Heart left ventricle (tissue), 16 donors: Measurements from ENCODE around the gene SLC34A3. TPM values are rescaled to one million over a fixed set of nuclear protein-coding genes. Genes with fewer than 3 reads are reported as not detected.

Experiments used
- ATAC-seq, 4 donors: fragments of 200-7000 bp; cut with Tn5 transposase; one replicate each; pipeline ENCODE4 v1.9.1; 2020 to 2022; ENCODE audit warnings: moderate library complexity in 4 of 4, mild to moderate bottlenecking in 3 of 4, moderate number of reproducible peaks in 1 of 4
- DNase-seq, 5 donors: peaks; one replicate each; pipeline ENCODE4 v3.0.0-alpha.2; 2020
- H3K27ac ChIP-seq, 12 donors: fragments of 200-600 bp; sonication (generic) in 4 of 12; one replicate each; pipeline versions ENCODE4 v1.5.0 to v1.8.0; 2016 to 2022; ENCODE audit warnings: mild to moderate bottlenecking in 2 of 12
- H3K27me3 ChIP-seq, 9 donors: fragments of 200-600 bp; sonication (generic) in 2 of 9; one replicate each; pipeline versions ENCODE4 v1.5.1 to v1.8.0; 2016 to 2022; ENCODE audit warnings: mild to moderate bottlenecking in 3 of 9
- H3K36me3 ChIP-seq, 9 donors: fragments of 200-600 bp; sonication (generic) in 2 of 9; one replicate each; pipeline versions ENCODE4 v1.5.0 to v1.8.0; 2018 to 2022; ENCODE audit warnings: mild to moderate bottlenecking in 2 of 9
- H3K4me1 ChIP-seq, 12 donors: fragments of 200-600 bp; sonication (generic) in 4 of 12; one replicate each; pipeline versions ENCODE4 v1.5.0 to v1.8.0; 2016 to 2022; ENCODE audit warnings: mild to moderate bottlenecking in 3 of 12
- H3K4me3 ChIP-seq, 12 donors: fragments of 200-600 bp; sonication (generic) in 4 of 12; one replicate each; pipeline versions ENCODE4 v1.5.0 to v1.8.0; 2017 to 2022; ENCODE audit warnings: mild to moderate bottlenecking in 9 of 12, moderate library complexity in 4 of 12
- H3K9me3 ChIP-seq, 12 donors: fragments of 200-600 bp; sonication (generic) in 4 of 12; one replicate each; pipeline versions ENCODE4 v1.5.0 to v1.8.0; 2016 to 2022; ENCODE audit warnings: mild to moderate bottlenecking in 1 of 12
- POLR2A ChIP-seq, 2 donors: fragments of 450-650 bp; IDR thresholded peaks; one replicate each; pipeline ENCODE4 v1.6.1; 2017; ENCODE audit warnings: antibody characterized with exemption in 2 of 2, mild to moderate bottlenecking in 2 of 2, moderate library complexity in 2 of 2
- WGBS, 4 donors: extraction: QIAGEN DNeasy Blood & Tissue Kit in 2 of 4; methylation state at CpG; one replicate each; pipeline versions ENCODE4 v1.1.5 to v1.1.7; 2013 to 2018; 5-methylcytosine and 5-hydroxymethylcytosine counted together
- intact Hi-C, 10 donors: fragments of 100-400 bp; cut with DNase I; formaldehyde crosslinking; loops; one replicate each; pipeline versions ENCODE4 v1.11.1 to v1.14.2; 2022
- polyA plus RNA-seq, 2 donors: library from polyadenylated mRNA; stranded (reverse); fragments of 200-250 nt; gene quantifications; one replicate each; pipeline ENCODE4 v1.2.3, GENCODE V29; 2013
- total RNA-seq, 9 donors: library from RNA; depleted of rRNA in 2 of 9; stranded (reverse); fragments of >200 nt in 2 of 9; fragmentation: NEBNext Ultra II Directional in 3 of 9; extraction: Animal tissue kit (Norgen Biotek cat#: 25700) in 3 of 9; gene quantifications; one replicate each; pipeline versions ENCODE4 v1.1.0 to v1.2.4, GENCODE V29; 2016 to 2023
- TF ChIP-seq, protein P1 (sequence below), 12 donors: fragments of 200-600 bp; sonication (generic) in 4 of 12; IDR thresholded peaks; one replicate each; pipeline versions ENCODE4 v1.5.0 to v1.8.0; 2018 to 2022; ENCODE audit warnings: antibody characterized with exemption in 12 of 12, mild to moderate bottlenecking in 5 of 12
- donor health status: ischemic (EF 13 %, LVEDD 7.1; RV severe dilation, severe dysfunction).
- donor health status: healthy with polysubstance abuse.
- donor health status: DM: no; HTN: yes; CAD: no.
- donor health status: DM: no; HTN: no; CAD: no.
- donor health status: ischemic (EF 25% LVEDD 6.9; RV normal size, moderate dysfunction).
- donor health status: ischemic (EF 25% LVEDD 5.7; RV mildly dilated, moderate dysfunction).
- donor health status: healthy.
- donor health status: DM: yes; HTN: yes; CAD: no.
- donor health status: ischemic (EF 35%, LVEDD 5.7; RV mildly dilated, moderate dysfunction).
- donor health status: nonischemic (EF 11% LVEDD 7.7; RV severe dilation, severe dysfunction).
- donor health status: DM: yes; HTN: yes; CAD: no.
- donor health status: PGD.
- donor health status: ischemic (EF 29% LVEDD 5.4; RV normal size, mild dysfunction).
- donor health status: nonischemic (EF 23%, LVEDD 6.1; RV moderate dilation, normal function).

SLC34A3 gene
- total and polyA plus RNA-seq, 11 donors: not detected

DNA sequence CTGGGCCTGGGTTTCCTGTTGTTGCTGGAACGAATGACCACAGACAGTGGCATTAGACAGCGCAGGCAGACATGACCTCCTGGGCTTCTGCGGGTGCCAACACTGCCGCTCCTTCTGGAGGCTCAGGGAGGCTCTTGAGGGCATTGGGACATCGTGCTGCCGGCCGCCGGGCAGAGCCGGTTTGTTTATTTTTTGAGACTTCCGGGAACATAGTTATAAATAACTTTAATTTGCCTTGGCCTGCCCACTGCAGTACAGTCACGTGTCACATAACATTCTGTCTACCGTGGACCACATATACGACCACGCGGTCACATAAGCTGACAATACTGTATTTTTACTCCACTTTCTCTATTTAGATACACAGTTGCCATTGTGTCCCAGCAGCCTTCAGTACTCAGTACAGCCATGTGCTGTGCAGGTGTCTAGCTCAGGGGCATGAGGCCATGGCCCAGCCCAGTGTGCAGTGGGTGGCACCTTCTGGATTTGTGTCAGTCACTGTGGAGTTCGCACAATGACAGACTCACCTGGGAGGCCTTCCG lies 38.6 kb downstream of the SLC34A3 start:
- WGBS, 4 donors: 26 to 35% (median 29%) methylated on average over 16 to 17 of the region's 17 CpGs
- Histone ChIP-seq H3K36me3 (peaks cover 0 to 78% (median 51%) of the 10 kb centered on the region in 9 donors), H3K27ac (peak overlapping the region; percentile 67 to 93 (median 82)), H3K4me3 (peak overlapping the region in 10 of 12 donors; percentile 30 to 53 (median 40)), H3K4me1 (peaks cover 3 to 68% (median 35%) of the 10 kb centered on the region in 12 donors), H3K9me3 (no peaks in the 10 kb centered on the region), H3K27me3 (no peaks in the 10 kb centered on the region)
- intact Hi-C loops: no loop called here
- DNase-seq (peak; percentile 47 to 80 (median 74)), ATAC-seq (peak; percentile 66 to 85 (median 78))
- TF ChIP-seq POLR2A (IDR thresholded peaks at IDR 0.05): peak in 1 of 2 donors; percentile 62
- TF ChIP-seq, protein P1, sequence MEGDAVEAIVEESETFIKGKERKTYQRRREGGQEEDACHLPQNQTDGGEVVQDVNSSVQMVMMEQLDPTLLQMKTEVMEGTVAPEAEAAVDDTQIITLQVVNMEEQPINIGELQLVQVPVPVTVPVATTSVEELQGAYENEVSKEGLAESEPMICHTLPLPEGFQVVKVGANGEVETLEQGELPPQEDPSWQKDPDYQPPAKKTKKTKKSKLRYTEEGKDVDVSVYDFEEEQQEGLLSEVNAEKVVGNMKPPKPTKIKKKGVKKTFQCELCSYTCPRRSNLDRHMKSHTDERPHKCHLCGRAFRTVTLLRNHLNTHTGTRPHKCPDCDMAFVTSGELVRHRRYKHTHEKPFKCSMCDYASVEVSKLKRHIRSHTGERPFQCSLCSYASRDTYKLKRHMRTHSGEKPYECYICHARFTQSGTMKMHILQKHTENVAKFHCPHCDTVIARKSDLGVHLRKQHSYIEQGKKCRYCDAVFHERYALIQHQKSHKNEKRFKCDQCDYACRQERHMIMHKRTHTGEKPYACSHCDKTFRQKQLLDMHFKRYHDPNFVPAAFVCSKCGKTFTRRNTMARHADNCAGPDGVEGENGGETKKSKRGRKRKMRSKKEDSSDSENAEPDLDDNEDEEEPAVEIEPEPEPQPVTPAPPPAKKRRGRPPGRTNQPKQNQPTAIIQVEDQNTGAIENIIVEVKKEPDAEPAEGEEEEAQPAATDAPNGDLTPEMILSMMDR (IDR thresholded peaks at IDR 0.05): no peak

DNA sequence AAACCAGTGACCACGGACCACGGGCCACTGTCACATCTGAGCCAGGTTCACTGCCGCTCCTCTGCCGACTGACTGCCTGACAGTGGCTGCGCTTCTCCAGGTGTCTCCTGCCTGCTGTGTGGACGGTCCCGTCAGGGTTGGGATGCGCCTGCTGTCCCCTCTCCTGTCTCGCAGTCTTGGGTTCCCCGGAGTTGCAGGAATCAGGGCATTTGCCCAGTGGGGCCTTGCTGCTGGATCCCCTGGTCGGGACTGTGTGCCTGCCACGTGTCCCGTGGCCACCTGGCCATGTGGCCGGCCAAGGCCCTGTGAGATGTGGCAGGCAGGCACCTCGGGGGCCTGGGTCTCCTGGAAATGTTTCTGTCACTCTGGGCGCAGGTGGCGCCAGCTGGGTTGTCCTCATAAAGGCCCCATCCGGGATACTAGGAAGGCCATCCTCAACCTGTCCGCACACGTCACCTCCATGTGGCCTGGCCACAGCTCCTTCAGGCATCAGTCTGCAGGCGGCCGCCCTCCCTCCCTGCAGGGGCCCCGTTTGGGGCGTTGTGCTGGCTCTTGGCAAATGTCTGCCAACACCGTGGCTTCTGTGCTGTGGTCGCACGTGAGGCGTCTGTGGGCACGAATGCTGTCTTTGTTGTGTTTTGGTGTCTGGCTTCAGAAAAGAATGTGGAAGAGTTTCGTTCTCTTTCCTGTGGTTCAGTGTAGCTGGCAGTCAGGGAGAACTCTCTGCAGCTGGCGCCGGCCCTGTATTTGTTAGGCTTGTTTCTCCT lies 40.4 kb downstream of the SLC34A3 start:
- WGBS, 4 donors: 66 to 79% (median 75%) methylated on average over 26 to 32 of the region's 32 CpGs
- TF ChIP-seq, protein P1 (IDR thresholded peaks at IDR 0.05): no peak
- no peak for TF ChIP-seq POLR2A (IDR thresholded peaks at IDR 0.05)
- DNase-seq (peak in 1 of 5 donors; percentile 18), ATAC-seq (peak in 1 of 4 donors; percentile 10)
- H3K27ac ChIP-seq: peak overlapping the region in 8 of 12 donors; percentile 39 to 73 (median 56)
- H3K27me3 ChIP-seq: no peaks in the 10 kb centered on the region
- H3K4me1 ChIP-seq: peaks cover 4 to 86% (median 45%) of the 10 kb centered on the region in 12 donors
- intact Hi-C loops: no loop called here
- H3K36me3 ChIP-seq: peaks cover 0 to 62% (median 34%) of the 10 kb centered on the region in 9 donors
- no peaks in the 10 kb centered on the region for H3K9me3 ChIP-seq
- H3K4me3 ChIP-seq: no peak overlapping the region

DNA sequence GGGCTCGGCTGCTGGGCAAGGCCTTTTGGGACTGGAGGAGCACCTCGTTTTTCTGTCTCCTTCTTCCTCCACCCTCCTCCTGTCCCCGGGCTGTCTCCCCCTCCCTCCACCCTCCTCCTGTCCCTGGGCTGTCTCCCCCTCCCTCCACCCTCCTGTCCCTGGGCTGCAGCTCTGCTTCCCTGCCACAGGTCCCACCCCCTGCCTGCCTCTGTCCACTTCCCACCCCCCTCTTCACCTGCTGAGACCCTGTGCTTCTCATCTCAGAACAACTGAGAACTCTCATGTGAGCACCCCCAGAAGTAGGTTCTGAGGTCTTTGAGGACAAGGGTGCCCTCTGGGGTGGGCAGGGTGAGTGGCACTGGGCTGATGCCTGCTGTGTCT lies 41.0 kb downstream of the SLC34A3 start:
- no peaks in the 10 kb centered on the region for H3K27me3 ChIP-seq
- 20 to 35% (median 26%) methylated on average over 3 of the region's 3 CpGs for WGBS, 4 donors
- H3K9me3 ChIP-seq: no peaks in the 10 kb centered on the region
- peak overlapping the region in 8 of 12 donors; percentile 39 to 73 (median 56) for H3K27ac ChIP-seq
- intact Hi-C loops: no loop called here
- H3K4me3 ChIP-seq: no peak overlapping the region
- peaks cover 0 to 59% (median 30%) of the 10 kb centered on the region in 9 donors for H3K36me3 ChIP-seq
- TF ChIP-seq POLR2A (IDR thresholded peaks at IDR 0.05): no peak
- TF ChIP-seq, protein P1 (IDR thresholded peaks at IDR 0.05): no peak
- H3K4me1 ChIP-seq: peaks cover 9 to 87% (median 51%) of the 10 kb centered on the region in 12 donors
- peak in 1 of 5 donors; percentile 6 for DNase-seq
- no peak for ATAC-seq
